Activated naive CD8-positive, alpha-beta T cell treated with anti-CD3 and anti-CD28 coated beads, Interleukin-2, amount 50 U/mL, for 24 hours (primary cell): ENCODE data around the gene PDE9A.

Experiments
- ATAC-seq: fragments of 150-1000 bp; cut with Tn5 transposase; one replicate; pipeline ENCODE4 v1.10.0; 2021
- DNase-seq: peaks from one replicate; pipeline ENCODE4 v3.0.0; 2021
- H3K27ac Mint-ChIP-seq: one replicate; pipeline ENCODE4 v1.8.0; 2021; ENCODE audit warnings: mild to moderate bottlenecking, mixed read lengths
- H3K27me3 Mint-ChIP-seq: one replicate; pipeline ENCODE4 v1.8.0; 2021; ENCODE audit warnings: mixed read lengths
- H3K36me3 Mint-ChIP-seq: one replicate; pipeline ENCODE4 v1.8.0; 2021; ENCODE audit warnings: low read depth, mixed read lengths
- H3K4me1 Mint-ChIP-seq: one replicate; pipeline ENCODE4 v1.8.0; 2021; ENCODE audit warnings: mixed read lengths
- H3K4me3 Mint-ChIP-seq: one replicate; pipeline ENCODE4 v1.8.0; 2021; ENCODE audit warnings: mild to moderate bottlenecking, moderate library complexity, mixed read lengths
- H3K9me3 Mint-ChIP-seq: one replicate; pipeline ENCODE4 v1.8.0; 2021; ENCODE audit warnings: mixed read lengths

PDE9A gene

GRCh38 chr21:42764443-42764760, 111.0 kb downstream of the PDE9A start:
- no peaks in the 10 kb centered on the region for H3K4me1 Mint-ChIP-seq
- H3K27me3 Mint-ChIP-seq, result no peaks in the 10 kb centered on the region
- H3K36me3 Mint-ChIP-seq, result peaks cover 4% of the 10 kb centered on the region
- ATAC-seq, result no peak
- H3K4me3 Mint-ChIP-seq, result no peak overlapping the region
- no peaks in the 10 kb centered on the region for H3K9me3 Mint-ChIP-seq
- H3K27ac Mint-ChIP-seq, result no peak overlapping the region
- no peak for DNase-seq

- Mint-ChIP-seq H3K9me3 (no peaks in the 10 kb centered on the region), H3K4me3 (no peak overlapping the region), H3K27ac (no peak overlapping the region), H3K27me3 (no peaks in the 10 kb centered on the region), H3K4me1 (no peaks in the 10 kb centered on the region), H3K36me3 (peaks cover 5% of the 10 kb centered on the region)
- no peak for DNase-seq
- no peak for ATAC-seq
Observed at GRCh38 chr21:42764883-42765282, 111.5 kb downstream of the PDE9A start.

GRCh38 chr21:42765656-42766055, 112.2 kb downstream of the PDE9A start:
- Mint-ChIP-seq H3K4me1 (no peaks in the 10 kb centered on the region), H3K4me3 (no peak overlapping the region), H3K27ac (no peak overlapping the region), H3K9me3 (no peaks in the 10 kb centered on the region), H3K27me3 (no peaks in the 10 kb centered on the region), H3K36me3 (peaks cover 5% of the 10 kb centered on the region)
- ATAC-seq (no peak), DNase-seq (no peak)

GRCh38 chr21:42766739-42767560, 113.5 kb downstream of the PDE9A start:
- DNase-seq (no peak), ATAC-seq (no peak)
- Mint-ChIP-seq H3K36me3 (peaks cover 5% of the 10 kb centered on the region), H3K4me1 (no peaks in the 10 kb centered on the region), H3K27me3 (no peaks in the 10 kb centered on the region), H3K9me3 (no peaks in the 10 kb centered on the region), H3K27ac (no peak overlapping the region), H3K4me3 (no peak overlapping the region)

- H3K27ac Mint-ChIP-seq, result no peak overlapping the region
- no peaks in the 10 kb centered on the region for H3K27me3 Mint-ChIP-seq
- no peak for DNase-seq
- no peak overlapping the region for H3K4me3 Mint-ChIP-seq
- no peaks in the 10 kb centered on the region for H3K9me3 Mint-ChIP-seq
- H3K4me1 Mint-ChIP-seq, result no peaks in the 10 kb centered on the region
- no peak for ATAC-seq
- peaks cover 5% of the 10 kb centered on the region for H3K36me3 Mint-ChIP-seq
Observed at GRCh38 chr21:42767561-42767835, 114.1 kb downstream of the PDE9A start.

GRCh38 chr21:42768324-42769121, 115.1 kb downstream of the PDE9A start:
- Mint-ChIP-seq H3K36me3 (peaks cover 5% of the 10 kb centered on the region), H3K27me3 (no peaks in the 10 kb centered on the region), H3K4me1 (no peaks in the 10 kb centered on the region), H3K4me3 (no peak overlapping the region), H3K9me3 (no peaks in the 10 kb centered on the region), H3K27ac (no peak overlapping the region)
- DNase-seq (no peak), ATAC-seq (no peak)

- no peak for DNase-seq
- H3K36me3 Mint-ChIP-seq, result peaks cover 5% of the 10 kb centered on the region
- H3K4me3 Mint-ChIP-seq, result no peak overlapping the region
- no peaks in the 10 kb centered on the region for H3K9me3 Mint-ChIP-seq
- H3K27ac Mint-ChIP-seq, result no peak overlapping the region
- ATAC-seq, result no peak
- H3K27me3 Mint-ChIP-seq, result no peaks in the 10 kb centered on the region
- no peaks in the 10 kb centered on the region for H3K4me1 Mint-ChIP-seq
Observed at GRCh38 chr21:42769183-42769819, 115.9 kb downstream of the PDE9A start.

- ATAC-seq (no peak), DNase-seq (no peak)
- Mint-ChIP-seq H3K36me3 (peaks cover 5% of the 10 kb centered on the region), H3K27me3 (no peaks in the 10 kb centered on the region), H3K4me3 (no peak overlapping the region), H3K27ac (no peak overlapping the region), H3K9me3 (no peaks in the 10 kb centered on the region), H3K4me1 (no peaks in the 10 kb centered on the region)
Observed at GRCh38 chr21:42769820-42770716, 116.6 kb downstream of the PDE9A start.

GRCh38 chr21:42770717-42771502, 117.5 kb downstream of the PDE9A start:
- peaks cover 5% of the 10 kb centered on the region for H3K36me3 Mint-ChIP-seq
- H3K9me3 Mint-ChIP-seq, result no peaks in the 10 kb centered on the region
- H3K4me3 Mint-ChIP-seq, result no peak overlapping the region

GRCh38 chr21:42771503-42771805, 118.0 kb downstream of the PDE9A start:
- Mint-ChIP-seq H3K9me3 (no peaks in the 10 kb centered on the region), H3K36me3 (peaks cover 5% of the 10 kb centered on the region), H3K4me3 (no peak overlapping the region), H3K27ac (no peak overlapping the region), H3K27me3 (no peaks in the 10 kb centered on the region), H3K4me1 (no peaks in the 10 kb centered on the region)
- DNase-seq, result no peak
- ATAC-seq, result no peak

More at GRCh38 chr21:42770717-42771502, 117.5 kb downstream of the PDE9A start:
- DNase-seq, result no peak
- ATAC-seq, result no peak
- no peak overlapping the region for H3K27ac Mint-ChIP-seq
- no peaks in the 10 kb centered on the region for H3K27me3 Mint-ChIP-seq
- H3K4me1 Mint-ChIP-seq, result no peaks in the 10 kb centered on the region

GRCh38 chr21:42775123-42775522, 121.7 kb downstream of the PDE9A start:
- no peak for DNase-seq
- no peak for ATAC-seq
- Mint-ChIP-seq H3K4me1 (no peaks in the 10 kb centered on the region), H3K36me3 (no peaks in the 10 kb centered on the region), H3K27ac (no peak overlapping the region), H3K9me3 (no peaks in the 10 kb centered on the region), H3K4me3 (no peak overlapping the region), H3K27me3 (no peaks in the 10 kb centered on the region)

- Mint-ChIP-seq H3K4me1 (no peaks in the 10 kb centered on the region), H3K27me3 (peaks cover 2% of the 10 kb centered on the region), H3K27ac (no peak overlapping the region), H3K36me3 (no peaks in the 10 kb centered on the region), H3K9me3 (no peaks in the 10 kb centered on the region), H3K4me3 (no peak overlapping the region)
- ATAC-seq (no peak), DNase-seq (no peak)
Observed at GRCh38 chr21:42775891-42776290, 122.5 kb downstream of the PDE9A start.

- H3K9me3 Mint-ChIP-seq, result no peaks in the 10 kb centered on the region
- H3K27me3 Mint-ChIP-seq, result peaks cover 2% of the 10 kb centered on the region
- ATAC-seq (no peak), DNase-seq (no peak)
- no peaks in the 10 kb centered on the region for H3K36me3 Mint-ChIP-seq
- H3K4me1 Mint-ChIP-seq, result peaks cover 9% of the 10 kb centered on the region
- no peak overlapping the region for H3K27ac Mint-ChIP-seq
- no peak overlapping the region for H3K4me3 Mint-ChIP-seq
Observed at GRCh38 chr21:42777064-42777756, 123.8 kb downstream of the PDE9A start.
